ENCODE data around the gene PDE5A.

The PDE5A gene

GRCh38 chr4:119632216-119632615 lies 3.6 kb upstream of the PDE5A start:
- peak; percentile 54 for DNase-seq (ENCODE audit: low read depth)
- no peak for TF ChIP-seq CTCF (conservative IDR thresholded peaks at IDR 0.05; ENCODE audit: control insufficient read depth, insufficient read depth, low read depth, low read length)
- H3K4me3 ChIP-seq (ENCODE audit: control insufficient read depth, low read depth, low read length) = no peak overlapping the region

GRCh38 chr4:119629142-119629471 lies 503 bp upstream of the PDE5A start:
- DNase-seq (ENCODE audit: low read depth) = no peak
- peak overlapping the region; percentile 72 for H3K4me3 ChIP-seq (ENCODE audit: control insufficient read depth, low read depth, low read length)
- no peak for TF ChIP-seq CTCF (conservative IDR thresholded peaks at IDR 0.05; ENCODE audit: control insufficient read depth, insufficient read depth, low read depth, low read length)

- H3K4me3 ChIP-seq (ENCODE audit: control insufficient read depth, low read depth, low read length) = peak overlapping the region; percentile 72
- no peak for TF ChIP-seq CTCF (conservative IDR thresholded peaks at IDR 0.05; ENCODE audit: control insufficient read depth, insufficient read depth, low read depth, low read length)
- peak; percentile 28 for DNase-seq (ENCODE audit: low read depth)
These were observed 1.0 kb downstream of the PDE5A start for GRCh38 chr4:119627267-119628255.

- peak overlapping the region; percentile 72 for H3K4me3 ChIP-seq (ENCODE audit: control insufficient read depth, low read depth, low read length)
- no peak for DNase-seq (ENCODE audit: low read depth)
- TF ChIP-seq CTCF (conservative IDR thresholded peaks at IDR 0.05; ENCODE audit: control insufficient read depth, insufficient read depth, low read depth, low read length) = no peak
These were observed 1.7 kb downstream of the PDE5A start for GRCh38 chr4:119626943-119627266.

- TF ChIP-seq CTCF (conservative IDR thresholded peaks at IDR 0.05; ENCODE audit: control insufficient read depth, insufficient read depth, low read depth, low read length) = no peak
- peak overlapping the region; percentile 72 for H3K4me3 ChIP-seq (ENCODE audit: control insufficient read depth, low read depth, low read length)
- no peak for DNase-seq (ENCODE audit: low read depth)
These were observed 2.2 kb downstream of the PDE5A start for GRCh38 chr4:119626420-119626819.

- TF ChIP-seq CTCF (conservative IDR thresholded peaks at IDR 0.05; ENCODE audit: control insufficient read depth, insufficient read depth, low read depth, low read length) = no peak
- no peak for DNase-seq (ENCODE audit: low read depth)
- no peak overlapping the region for H3K4me3 ChIP-seq (ENCODE audit: control insufficient read depth, low read depth, low read length)
These were observed 2.8 kb downstream of the PDE5A start for GRCh38 chr4:119625761-119626160.
